HepG2 (cell line): Measurements from ENCODE around the gene PSMC3IP. TPM values are rescaled to one million over a fixed set of nuclear protein-coding genes. Genes with fewer than 3 reads are reported as not detected.

Experiments used
- BORCS8-MEF2B ChIP-seq: sonication (generic); formaldehyde crosslinking; IDR thresholded peaks from 2 replicates; pipeline ENCODE4 v1.8.0; 2022; ENCODE audit warnings: mild to moderate bottlenecking, missing genetic modification reagents
- CBFB ChIP-seq: sonication (generic); formaldehyde crosslinking; IDR thresholded peaks from 2 replicates; pipeline ENCODE4 v1.4.0; 2020; ENCODE audit warnings: missing genetic modification reagents
- CSRNP2 ChIP-seq: sonication (generic); formaldehyde crosslinking; conservative IDR thresholded peaks from 2 replicates; pipeline ENCODE4 v1.8.0; 2022; ENCODE audit warnings: low read depth, missing genetic modification reagents
- GATAD2A ChIP-seq: IDR thresholded peaks from 2 replicates; pipeline ENCODE4 v1.6.1; 2016
- HDAC2 ChIP-seq: sonication (generic); formaldehyde crosslinking; IDR thresholded peaks from 2 replicates; pipeline ENCODE4 v1.4.0; 2020; ENCODE audit warnings: missing genetic modification reagents
- KDM2A ChIP-seq: sonication (generic); formaldehyde crosslinking; IDR thresholded peaks from 2 replicates; pipeline ENCODE4 v1.4.0; 2020; ENCODE audit warnings: low read depth, missing genetic modification reagents, borderline replicate concordance
- KLF9 ChIP-seq: IDR thresholded peaks from 2 replicates; pipeline ENCODE4 v1.6.1; 2016; ENCODE audit warnings: low read depth
- MAFK ChIP-seq, 2 experiments: IDR thresholded peaks in 1 of 2; conservative IDR thresholded peaks in 1 of 2; 2 replicates each; pipeline ENCODE4 v1.6.1; 2011; ENCODE audit warnings: improper control_type of control experiment in 2 of 2, low read length in 2 of 2
- NR2F6 ChIP-seq, 2 experiments: IDR thresholded peaks; 2 replicates each; pipeline ENCODE4 v1.6.1; 2016; ENCODE audit warnings: antibody characterized with exemption in 1 of 2, mild to moderate bottlenecking in 1 of 2
- PATZ1 ChIP-seq: sonication (generic); formaldehyde crosslinking; IDR thresholded peaks from 2 replicates; pipeline ENCODE4 v1.4.0; 2020; ENCODE audit warnings: missing genetic modification reagents
- PRDM4 ChIP-seq: sonication (generic); formaldehyde crosslinking; IDR thresholded peaks from 2 replicates; pipeline ENCODE4 v1.9.0; 2021; ENCODE audit warnings: missing genetic modification reagents, borderline replicate concordance
- SIX4 ChIP-seq: sonication (generic); formaldehyde crosslinking; IDR thresholded peaks from 2 replicates; pipeline ENCODE4 v1.4.0; 2020; ENCODE audit warnings: missing genetic modification reagents
- TFDP2 ChIP-seq: sonication (generic); formaldehyde crosslinking; IDR thresholded peaks from 2 replicates; pipeline ENCODE4 v1.4.0; 2020; ENCODE audit warnings: missing genetic modification reagents
- THAP11 ChIP-seq: IDR thresholded peaks from 2 replicates; pipeline ENCODE4 v1.6.1; 2016; ENCODE audit warnings: missing biosample characterization, missing genetic modification reagents
- TOE1 ChIP-seq: sonication (generic); formaldehyde crosslinking; IDR thresholded peaks from 2 replicates; pipeline ENCODE4 v1.4.0; 2020; ENCODE audit warnings: mild to moderate bottlenecking, missing genetic modification reagents
- ZFP36L1 ChIP-seq: sonication (generic); formaldehyde crosslinking; IDR thresholded peaks from 2 replicates; pipeline ENCODE4 v1.8.0; 2022; ENCODE audit warnings: mild to moderate bottlenecking, missing genetic modification reagents, moderate library complexity
- ZNF333 ChIP-seq: sonication (generic); formaldehyde crosslinking; IDR thresholded peaks from 2 replicates; pipeline ENCODE4 v1.4.0; 2020; ENCODE audit warnings: mild to moderate bottlenecking, missing genetic modification reagents, borderline replicate concordance
- ZNF451 ChIP-seq: sonication (generic); formaldehyde crosslinking; IDR thresholded peaks from 2 replicates; pipeline ENCODE4 v1.5.0; 2020; ENCODE audit warnings: mild to moderate bottlenecking, missing genetic modification reagents
- ZNF501 ChIP-seq: sonication (generic); formaldehyde crosslinking; IDR thresholded peaks from 2 replicates; pipeline ENCODE4 v1.5.1; 2020; ENCODE audit warnings: mild to moderate bottlenecking, moderate library complexity, missing genetic modification reagents
- ZNF556 ChIP-seq: sonication (generic); formaldehyde crosslinking; IDR thresholded peaks from 2 replicates; pipeline ENCODE4 v1.4.0; 2020; ENCODE audit warnings: mild to moderate bottlenecking, missing genetic modification reagents, borderline replicate concordance
- ZNF576 ChIP-seq: sonication (generic); formaldehyde crosslinking; IDR thresholded peaks from 2 replicates; pipeline ENCODE4 v1.4.0; 2020; ENCODE audit warnings: mild to moderate bottlenecking, missing genetic modification reagents
- ZNF619 ChIP-seq: sonication (generic); formaldehyde crosslinking; IDR thresholded peaks from 2 replicates; pipeline ENCODE4 v1.4.0; 2020; ENCODE audit warnings: mild to moderate bottlenecking, missing genetic modification reagents
- ZNF772 ChIP-seq: sonication (generic); formaldehyde crosslinking; IDR thresholded peaks from 2 replicates; pipeline ENCODE4 v1.5.0; 2020; ENCODE audit warnings: mild to moderate bottlenecking, missing genetic modification reagents
- polyA plus RNA-seq, 8 experiments: library from polyadenylated mRNA; depleted of rRNA in 3 of 8; stranded (reverse) in 7 of 8; unstranded in 1 of 8; fragments of >200 nt; fragmentation: Illumina TruSeq in 4 of 8; extraction: Trizol in 4 of 8; gene quantifications; 2 replicates each; pipeline versions ENCODE4 v1.2.1 to v1.2.3, GENCODE V29; 2011 to 2016; ENCODE audit warnings: low read depth in 4 of 8, missing spikeins in 1 of 8, mixed read lengths in 1 of 8; ENCODE audit not compliant: insufficient read depth in 1 of 8
- total RNA-seq, 5 experiments: library from RNA; depleted of rRNA; stranded (reverse); fragments of >200 nt; fragmentation: Illumina TruSeq; extraction: Trizol; gene quantifications; 2 replicates each; pipeline ENCODE4 v1.2.3, GENCODE V29; 2016; ENCODE audit warnings: low read depth in 1 of 5

The PSMC3IP gene
- total and polyA plus RNA-seq, 2 of the 13 experiments (the other 11 are each of a cell fraction or from before 2014, with no cell fraction given): 6.5 to 22.4 TPM

- 0 out of 2 replicates have a peak, but pooled peaks have one; percentile 63 for TF ChIP-seq ZNF619 (CRISPR knock-in tag)
- peak; percentile 57; the same call in 1 of the 2 replicates for TF ChIP-seq TOE1 (CRISPR knock-in tag)
- TF ChIP-seq CBFB (CRISPR knock-in tag): no peak
- peak; percentile 69 for TF ChIP-seq ZNF772 (CRISPR knock-in tag)
- 0 out of 2 replicates have a peak, but pooled peaks have one; percentile 42 for TF ChIP-seq KLF9 (CRISPR knock-in tag)
- peak; percentile 56 for TF ChIP-seq HDAC2 (CRISPR knock-in tag)
- no peak for TF ChIP-seq ZNF333 (CRISPR knock-in tag)
- peak; percentile 47; the same call in 1 of the 2 replicates for TF ChIP-seq ZNF556 (CRISPR knock-in tag)
- peak; percentile 76 for TF ChIP-seq PATZ1 (CRISPR knock-in tag)
- no peak for TF ChIP-seq NR2F6 (IDR thresholded peaks at IDR 0.05)
- TF ChIP-seq NR2F6 (CRISPR knock-in tag; IDR thresholded peaks at IDR 0.05): peak; percentile 81
- peak; percentile 68 for TF ChIP-seq GATAD2A (CRISPR knock-in tag)
- no peak for TF ChIP-seq MAFK (conservative IDR thresholded peaks at IDR 0.05 in 1 of 2, IDR thresholded peaks at IDR 0.05 in 1 of 2; ENCODE audit: low read length in 2 of 2)
- 0 out of 2 replicates have a peak, but pooled peaks have one; percentile 29 for TF ChIP-seq PRDM4 (CRISPR knock-in tag)
- no peak for TF ChIP-seq CSRNP2 (CRISPR knock-in tag)
- TF ChIP-seq ZFP36L1: 0 out of 2 replicates have a peak, but pooled peaks have one; percentile 30
- peak; percentile 66; the same call in 1 of the 2 replicates for TF ChIP-seq ZNF501
- TF ChIP-seq TFDP2: peak; percentile 49; the same call in 1 of the 2 replicates
- TF ChIP-seq THAP11: peak; percentile 60; the same call in 1 of the 2 replicates
- TF ChIP-seq SIX4: no peak
- 0 out of 2 replicates have a peak, but pooled peaks have one; percentile 32 for TF ChIP-seq ZNF451 (CRISPR knock-in tag)
- no peak for TF ChIP-seq ZNF576 (CRISPR knock-in tag)
- TF ChIP-seq BORCS8-MEF2B: peak; percentile 75
- peak; percentile 79 for TF ChIP-seq KDM2A (CRISPR knock-in tag)
Observed at GRCh38 chr17:42618442-42619150, 41.1 kb upstream of the PSMC3IP start (continued).
